GM19238 (cell line): ENCODE data around the gene FGL2.
"Not testable (repeated sequence)": the region's sequence is repeated elsewhere in the genome, so short reads cannot be mapped to it uniquely, and the experiment has no call there.

Experiments
- DNase-seq: peaks from one replicate; pipeline ENCODE4 v3.0.0; 2011; ENCODE audit warnings: low spot score; ENCODE audit not compliant: insufficient read length

FGL2 gene

DNA sequence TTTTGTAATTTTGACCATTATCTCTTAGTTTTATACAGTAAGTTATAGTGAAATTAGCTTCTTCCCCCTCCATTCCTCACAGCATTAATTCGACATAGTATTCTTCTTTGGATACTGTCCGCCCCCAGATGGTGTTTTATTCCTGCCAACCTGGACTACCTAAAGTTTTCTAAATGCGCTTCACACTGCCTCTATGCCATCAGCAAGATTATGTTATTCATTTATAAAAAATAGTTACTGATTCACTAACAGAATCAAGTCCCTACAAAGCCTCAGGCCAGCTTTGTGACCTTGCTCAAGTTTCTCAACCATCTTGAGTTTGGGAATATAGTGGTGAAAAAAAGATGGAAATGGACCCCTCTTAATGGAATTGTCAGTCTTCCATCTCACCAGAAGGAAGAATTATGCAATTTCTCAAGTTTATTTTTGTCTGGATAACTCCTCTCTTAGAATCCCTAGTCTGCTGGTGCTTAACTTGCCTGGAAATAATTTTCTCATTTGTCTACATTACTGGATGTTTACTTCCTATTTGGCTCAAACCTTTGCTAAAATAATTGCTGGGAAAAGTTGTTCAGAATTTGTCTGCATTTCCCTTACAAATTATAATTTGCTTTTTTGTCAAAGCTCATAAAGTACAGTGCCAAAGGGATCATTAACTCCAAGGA, 16.7 kb upstream of the FGL2 start:
- no peak for DNase-seq

DNA sequence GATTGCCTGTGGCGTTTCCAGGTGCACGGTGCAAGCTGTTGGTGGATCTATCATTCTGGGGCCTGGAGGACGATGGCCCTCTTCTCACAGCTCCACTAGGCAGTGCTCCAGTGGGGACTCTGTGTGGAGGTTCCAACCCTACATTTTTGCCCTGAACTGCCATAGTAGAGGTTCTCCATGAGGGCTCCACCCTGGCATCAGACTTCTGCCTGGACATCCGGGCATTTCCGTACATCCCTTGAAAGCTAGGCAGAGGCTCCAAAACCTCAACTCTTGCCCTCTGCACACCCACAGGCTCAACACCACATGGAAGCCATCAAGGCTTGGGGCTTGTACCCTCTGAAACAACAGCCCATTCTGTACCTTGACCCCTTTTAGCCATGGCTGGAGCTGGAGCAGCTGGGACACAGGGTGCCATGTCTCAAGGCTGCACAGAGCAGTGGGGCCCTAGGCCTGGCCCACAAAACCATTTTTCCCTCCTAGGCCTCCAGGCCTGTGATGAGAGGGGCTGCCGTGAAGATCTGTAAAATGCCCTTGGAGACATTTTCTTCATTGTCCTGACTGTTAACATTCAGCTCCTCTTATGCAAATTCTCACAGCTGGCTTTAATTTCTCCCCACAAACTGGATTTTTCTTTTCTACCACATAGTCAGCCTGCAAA, 10.0 kb upstream of the FGL2 start:
- DNase-seq, result no peak

DNA sequence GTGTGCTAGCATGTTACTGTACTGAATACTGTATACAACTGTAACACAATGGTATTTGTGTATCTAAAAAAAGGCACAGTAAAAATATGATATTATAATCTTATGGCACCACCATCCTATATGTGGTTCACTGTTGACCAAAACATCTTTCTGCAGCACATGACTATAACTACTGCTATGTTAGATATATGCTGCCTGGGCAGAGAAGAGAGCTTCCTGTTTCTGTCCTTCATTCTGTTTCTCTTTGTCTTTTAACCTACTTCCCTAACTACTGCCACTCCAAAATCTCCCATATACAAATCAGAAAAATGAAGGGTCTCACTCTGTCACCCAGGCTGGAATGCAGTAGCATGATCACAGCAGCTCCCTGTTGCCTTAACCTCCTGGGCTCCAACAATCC, 8.8 kb upstream of the FGL2 start:
- no peak for DNase-seq

DNA sequence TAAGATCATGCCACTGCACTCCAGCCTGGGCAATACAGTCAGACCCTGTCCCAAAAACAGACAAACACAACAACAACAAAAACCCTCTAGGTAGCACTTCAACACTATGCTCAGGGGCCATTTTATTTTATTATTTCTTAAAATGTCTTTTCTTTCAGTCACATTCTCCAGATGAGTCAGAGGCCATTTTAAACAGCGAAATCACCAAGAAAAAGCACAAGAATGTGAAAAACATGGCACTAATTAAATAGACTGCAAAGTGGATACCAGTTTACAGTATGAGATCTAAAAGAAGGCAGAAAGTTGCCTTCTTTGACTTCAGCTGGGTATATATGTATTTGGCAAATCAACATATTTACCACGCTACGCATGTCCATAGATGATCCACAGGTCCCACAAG, 6.1 kb upstream of the FGL2 start:
- no peak for DNase-seq

DNA sequence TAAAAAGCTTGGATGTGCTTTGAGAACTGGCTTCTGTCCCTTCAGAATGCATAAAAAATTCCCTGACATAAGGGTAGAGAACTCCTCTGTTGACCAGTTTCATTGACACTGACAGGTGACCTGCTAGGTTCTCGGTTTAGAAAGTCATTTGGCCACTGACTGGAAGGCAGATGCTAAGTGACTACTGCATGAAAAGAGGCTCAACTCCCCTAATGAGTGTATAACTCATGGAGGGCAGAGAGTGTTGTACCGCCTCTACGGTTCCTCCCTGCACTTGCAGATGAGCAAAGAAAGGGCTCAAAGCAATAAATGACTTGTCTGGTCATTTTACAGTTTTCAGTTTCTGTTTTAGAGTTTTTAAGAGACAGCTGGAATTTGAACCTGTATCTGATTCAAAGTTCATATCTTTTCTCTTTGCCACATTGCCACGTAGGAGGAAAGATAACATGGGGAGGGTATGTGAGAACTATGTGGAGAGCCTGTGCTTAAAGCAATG, 2.9 kb upstream of the FGL2 start:
- peak; percentile 37 for DNase-seq

DNA sequence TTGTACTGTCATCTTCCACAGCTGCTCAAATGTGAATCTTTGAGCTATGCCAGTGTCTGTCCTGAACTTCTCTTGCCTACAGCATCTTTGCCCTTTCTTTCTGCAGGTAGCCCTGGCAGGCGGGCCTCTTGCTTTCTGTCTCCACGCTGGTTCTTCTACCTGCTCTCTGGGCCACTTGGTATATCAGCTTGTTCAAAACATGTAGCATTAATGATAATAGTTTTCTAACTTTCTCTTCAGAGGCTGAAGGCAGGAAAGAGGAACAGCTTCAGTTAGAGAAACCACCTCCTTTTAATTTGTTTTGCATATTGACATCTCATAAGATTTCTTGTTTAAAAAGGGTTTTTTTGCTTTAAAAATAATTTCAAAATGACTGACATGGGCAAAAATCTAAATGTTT, 923 bp upstream of the FGL2 start:
- no peak for DNase-seq

DNA sequence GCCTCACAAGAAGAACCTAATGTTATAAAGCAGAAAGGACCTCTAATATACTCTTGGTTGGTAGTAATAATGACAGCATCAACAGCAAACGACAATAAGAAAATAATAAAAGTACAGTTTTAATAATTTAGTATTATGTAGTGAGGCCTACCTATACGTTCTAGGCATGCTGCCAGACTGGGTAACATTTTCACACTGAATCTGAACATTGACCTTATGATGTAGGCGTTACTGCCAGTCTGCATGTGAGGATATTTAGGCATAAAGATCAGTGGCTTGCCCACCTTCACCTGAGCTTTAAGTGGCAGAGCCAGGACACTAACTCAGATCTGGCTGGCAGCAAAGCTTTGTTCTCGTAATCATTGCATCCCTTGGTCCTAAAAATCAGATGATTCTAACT, 2.5 kb downstream of the FGL2 start:
- no peak for DNase-seq

DNA sequence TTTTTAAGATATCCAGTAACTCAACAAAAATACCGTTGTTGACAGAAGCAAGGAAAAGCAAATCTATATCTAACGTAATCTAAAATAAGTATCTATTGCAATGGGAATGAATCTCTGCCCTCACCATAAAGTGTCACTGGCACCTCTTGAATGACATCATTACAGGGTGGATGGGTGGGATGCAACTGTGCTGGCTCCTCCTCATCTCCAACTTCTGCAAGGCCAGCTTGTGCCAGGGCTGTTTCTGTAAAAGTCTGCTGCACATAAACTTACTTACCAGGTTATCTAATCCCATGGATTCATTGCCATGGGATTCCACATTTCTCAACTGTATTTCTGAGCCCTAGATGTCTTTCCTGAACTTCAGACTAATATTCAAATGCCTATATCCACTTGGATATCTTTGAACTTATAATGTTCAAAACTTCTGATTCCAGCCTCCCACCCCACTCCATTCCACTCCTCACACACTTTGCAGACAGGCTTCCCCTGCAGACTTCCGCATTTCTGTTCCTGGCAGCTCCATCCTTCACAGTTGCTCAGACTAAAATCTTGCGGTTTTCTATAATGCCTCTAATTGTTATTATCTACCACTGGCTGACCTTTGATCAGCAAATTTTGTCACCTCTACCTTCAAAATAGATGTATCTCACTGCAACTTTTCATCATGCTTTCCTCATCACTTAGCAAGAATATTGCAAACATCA, 10.7 kb downstream of the FGL2 start:
- DNase-seq, result no peak

DNA sequence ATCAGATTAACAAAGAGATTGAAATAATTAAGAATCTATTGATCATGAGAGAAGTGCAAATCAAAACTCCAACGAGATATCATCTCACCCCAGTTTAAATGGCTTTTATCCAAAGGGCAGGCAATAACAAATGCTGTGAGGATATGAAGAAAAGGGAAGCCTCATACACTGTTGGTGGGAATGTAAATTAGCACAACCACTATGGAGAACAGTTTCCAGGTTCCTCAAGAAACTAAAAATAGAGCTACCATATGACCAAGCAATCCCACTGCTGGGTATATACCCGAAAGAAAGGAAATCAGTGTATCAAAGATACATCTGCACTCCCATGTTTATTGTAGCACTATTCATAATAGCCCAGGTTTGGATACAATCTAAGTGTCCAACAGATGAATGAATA, 13.8 kb downstream of the FGL2 start:
- no peak for DNase-seq

DNA sequence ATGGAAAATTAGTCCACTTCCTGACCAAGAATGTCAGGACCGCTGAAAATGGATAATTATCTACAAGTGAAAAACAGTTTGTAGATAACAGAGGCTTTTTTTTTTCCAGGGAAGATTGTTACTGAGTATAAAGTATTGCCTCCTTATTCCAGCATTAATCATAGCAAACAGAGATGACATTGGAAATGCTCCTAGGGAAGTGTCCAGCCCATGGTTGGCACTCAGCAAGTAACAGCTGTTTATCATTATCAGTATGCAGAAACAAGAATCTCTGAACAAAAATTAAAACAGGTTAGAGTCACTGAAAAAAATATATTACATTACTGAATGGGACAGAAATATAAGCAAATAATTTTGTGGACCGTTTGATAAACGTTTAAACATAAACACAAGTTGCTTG, 14.6 kb downstream of the FGL2 start:
- no peak for DNase-seq

DNA sequence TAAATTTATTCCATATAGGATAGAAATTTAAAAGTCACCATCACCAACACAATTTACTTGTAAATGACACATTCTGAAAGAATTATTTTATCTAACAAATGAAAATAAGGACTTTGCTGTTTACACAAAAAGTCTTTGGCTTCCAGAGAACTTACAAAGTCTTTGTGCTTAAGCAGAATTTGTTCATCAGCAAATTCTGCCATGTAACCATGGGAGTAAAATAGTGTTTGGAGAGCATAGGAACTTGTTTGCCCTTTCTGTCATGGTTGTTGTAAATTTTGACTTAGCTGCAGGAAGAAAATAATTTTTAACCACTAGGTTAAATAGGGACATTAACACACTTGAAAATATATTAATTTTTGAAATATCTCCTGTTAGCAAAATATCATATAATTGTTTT, 15.2 kb downstream of the FGL2 start:
- DNase-seq, result no peak

DNA sequence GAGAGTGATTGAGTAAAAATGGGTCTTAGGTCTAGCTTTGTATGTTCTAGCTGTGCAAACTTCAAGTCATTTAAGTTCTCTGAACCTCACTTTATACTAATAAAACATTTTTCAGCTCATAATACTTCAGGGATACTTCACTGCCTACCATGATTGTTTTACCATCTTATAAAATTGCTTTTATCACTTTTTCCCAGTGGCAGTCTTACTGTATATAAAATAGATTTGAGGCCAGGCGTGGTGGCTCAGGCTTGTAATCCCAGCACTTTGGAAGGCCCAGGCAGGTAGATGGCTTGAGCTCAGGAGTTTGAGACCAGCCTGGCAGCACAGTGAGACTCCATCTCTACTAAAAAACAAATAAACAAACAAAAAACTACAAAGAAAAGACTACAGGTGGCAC, 17.4 kb downstream of the FGL2 start:
- DNase-seq, result no peak

DNA sequence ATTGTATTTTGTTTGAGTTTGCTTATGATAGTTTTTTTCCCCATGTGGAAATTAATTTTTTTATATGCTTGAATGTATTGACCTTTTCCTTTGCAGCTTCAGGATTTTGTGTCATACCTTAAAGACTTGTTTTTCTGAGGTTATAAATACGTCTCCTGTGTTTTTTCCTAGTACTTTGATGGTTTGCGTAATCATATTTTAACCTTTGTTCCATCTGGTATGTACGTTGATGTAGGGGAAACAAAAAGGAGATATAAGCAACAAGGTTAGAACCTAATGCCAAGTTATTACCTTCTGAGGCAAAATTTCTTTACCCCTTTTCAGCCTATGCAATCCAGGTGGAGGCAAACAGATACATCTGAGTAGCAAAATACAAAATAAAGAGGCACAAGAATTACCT, 17.9 kb downstream of the FGL2 start:
- no peak for DNase-seq

DNA sequence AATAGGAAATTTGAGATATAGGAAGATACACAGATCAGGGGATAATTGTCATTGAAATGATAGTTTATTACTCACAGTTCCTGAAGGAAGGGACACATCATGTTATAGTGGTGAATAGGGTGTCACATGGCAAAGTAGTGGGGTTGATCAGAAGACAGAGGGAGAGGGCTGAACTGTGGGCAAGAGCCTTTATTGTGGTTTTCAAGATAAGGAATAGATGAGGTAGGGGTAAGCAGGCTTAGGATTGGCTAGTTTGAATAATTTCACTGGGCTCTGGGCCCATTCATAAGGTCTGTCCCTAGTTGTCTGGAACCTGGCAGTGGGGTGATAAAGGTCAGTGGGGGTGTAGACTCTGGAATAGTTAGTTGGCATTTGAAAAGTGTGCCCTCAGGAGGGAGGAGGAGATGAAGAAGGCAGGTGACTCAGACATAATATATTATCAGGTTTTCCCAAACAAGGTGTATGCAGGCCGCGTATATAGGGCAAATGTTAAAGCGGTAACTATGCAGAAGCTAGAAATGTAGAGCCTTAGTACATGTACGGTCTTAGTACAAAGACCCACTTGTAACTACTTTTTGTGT, 18.5 kb downstream of the FGL2 start:
- no peak for DNase-seq

DNA sequence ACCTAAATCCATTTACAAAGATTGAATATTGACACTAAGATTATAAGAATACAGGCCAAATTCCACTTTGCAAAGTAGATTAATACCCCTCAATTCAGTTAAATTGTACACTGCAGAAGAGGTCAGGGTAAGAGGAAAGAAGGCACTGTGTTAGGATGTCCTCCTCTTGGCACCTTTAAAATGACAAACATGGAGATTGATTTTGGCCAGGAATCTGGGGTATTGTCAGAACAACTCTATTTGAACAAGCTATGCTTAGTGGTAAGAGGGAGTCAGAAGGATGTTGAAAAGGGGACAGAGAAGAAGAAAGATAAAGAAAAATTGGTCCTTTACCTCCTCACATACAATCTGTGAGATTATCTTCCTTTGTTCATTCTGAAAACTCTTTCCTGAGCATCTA, 21.6 kb downstream of the FGL2 start:
- DNase-seq, result not testable (repeated sequence)

DNA sequence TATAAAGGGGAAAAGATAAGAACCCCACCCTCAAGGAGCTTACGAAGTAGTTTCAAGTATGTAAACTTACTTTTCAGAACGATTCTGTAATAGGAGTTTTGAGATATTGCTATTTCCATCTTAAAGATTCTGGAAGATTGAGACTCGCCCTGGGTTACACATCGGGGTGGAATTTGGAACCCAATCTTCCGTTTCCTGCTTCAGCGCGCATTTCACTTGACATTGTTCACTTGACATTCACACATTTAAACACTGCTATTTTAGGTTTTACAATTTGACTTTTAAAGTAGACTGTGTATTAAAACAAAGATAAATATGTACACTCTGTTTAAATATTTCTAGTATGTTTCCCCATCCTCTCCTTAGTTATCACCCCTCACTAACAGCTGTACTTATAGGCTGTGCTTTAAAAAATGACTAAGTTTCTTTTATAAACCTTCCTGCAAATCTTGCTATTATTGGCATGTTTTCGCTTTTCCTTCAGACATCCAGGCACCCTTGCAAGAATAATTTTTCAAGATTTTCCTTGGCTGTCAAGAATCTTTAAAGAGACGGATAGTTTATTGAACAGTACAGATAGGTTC, 22.2 kb downstream of the FGL2 start:
- not testable (repeated sequence) for DNase-seq

DNA sequence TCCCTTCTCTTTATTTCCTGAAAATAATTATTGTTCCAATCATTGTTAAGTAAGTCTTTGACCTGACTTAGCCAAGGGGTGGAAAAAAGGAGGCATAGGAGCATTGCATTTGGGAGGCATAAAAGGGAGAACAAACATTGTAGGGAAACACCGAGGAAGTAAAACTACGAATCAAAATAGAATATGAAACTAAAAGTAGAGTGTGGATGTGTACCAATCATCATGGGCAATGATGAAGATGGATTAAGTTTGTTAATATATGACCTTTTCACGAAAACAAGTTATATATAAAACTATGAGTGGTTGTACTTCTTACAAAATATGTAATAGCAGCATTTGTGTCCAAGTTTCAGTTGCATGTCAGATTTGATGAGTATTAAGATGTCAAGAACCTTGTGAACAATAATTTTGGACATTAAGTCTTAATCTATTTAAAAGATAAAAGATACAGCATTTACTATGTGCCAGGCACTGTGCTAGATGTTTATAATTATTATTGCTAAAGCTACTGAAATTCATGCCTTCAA, 24.3 kb downstream of the FGL2 start:
- DNase-seq, result not testable (repeated sequence)

DNA sequence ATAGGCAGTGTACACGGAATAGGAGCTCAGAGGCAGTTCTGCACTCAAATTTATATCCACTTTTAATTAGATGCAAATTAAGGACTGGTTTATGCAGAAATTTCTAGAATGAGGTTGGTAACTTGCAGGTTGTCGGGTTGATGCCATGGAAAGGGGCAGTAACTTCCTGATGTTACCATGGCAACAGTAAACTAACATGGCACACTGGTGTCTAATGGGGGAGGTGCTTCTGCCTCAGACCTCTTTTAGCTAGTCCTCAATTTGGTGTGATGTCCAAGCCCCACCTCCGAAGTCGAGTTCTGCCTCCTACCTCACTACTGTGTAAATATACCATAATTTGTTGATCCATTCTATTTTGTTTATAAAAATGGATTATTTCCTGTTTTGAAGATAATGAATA, 25.2 kb downstream of the FGL2 start:
- DNase-seq, result not testable (repeated sequence)

DNA sequence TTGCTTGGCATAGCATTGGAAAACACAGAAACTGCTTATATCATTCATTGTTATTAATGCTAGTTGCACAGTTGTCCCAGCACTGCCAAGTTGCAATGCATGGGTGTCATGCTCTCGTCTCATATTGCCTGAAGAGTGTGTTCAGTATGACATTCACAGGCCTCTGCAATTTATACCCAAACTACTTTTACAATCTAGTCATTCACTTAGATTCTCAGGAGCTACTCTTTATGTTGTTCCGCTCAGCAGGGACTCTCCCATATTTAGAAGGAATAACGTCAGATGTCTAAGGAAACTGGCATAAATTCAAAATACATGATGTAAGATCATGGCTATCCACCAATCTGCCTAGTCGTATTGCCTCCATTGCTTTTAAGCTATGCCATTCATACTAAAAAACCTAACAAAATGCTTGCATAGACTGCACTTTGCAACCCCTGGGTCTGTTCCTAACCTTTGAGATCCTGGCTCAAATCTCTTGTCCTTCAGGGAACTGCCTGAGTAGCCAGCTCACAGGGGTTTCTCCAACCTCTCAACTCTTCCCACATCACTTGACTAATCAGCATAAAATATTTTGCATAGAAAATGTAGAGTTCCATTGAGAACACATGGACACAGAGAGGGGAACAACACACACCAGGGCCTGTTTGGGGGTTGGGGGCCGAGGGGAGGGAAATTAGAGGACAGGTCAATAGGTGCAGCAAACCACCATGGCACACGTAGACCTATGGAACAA, 27.0 kb downstream of the FGL2 start:
- DNase-seq, result not testable (repeated sequence)

DNA sequence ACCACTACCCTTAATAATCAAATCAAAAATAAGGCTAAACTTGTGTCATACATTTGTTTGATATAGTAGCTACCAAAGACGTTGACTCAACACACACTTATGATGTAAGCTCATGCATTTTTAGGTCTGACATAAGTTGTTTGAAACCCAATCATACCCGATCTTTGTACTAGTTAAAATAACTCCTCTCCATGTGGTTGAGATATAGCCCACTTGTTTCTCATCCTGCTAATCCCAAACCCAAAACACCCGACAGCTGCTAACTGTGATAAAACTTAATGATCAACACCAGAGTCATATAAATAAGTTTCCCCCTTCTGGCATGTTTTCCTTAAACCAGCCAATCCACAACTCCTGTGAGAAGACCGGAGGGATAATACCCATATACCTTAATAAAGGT, 28.5 kb downstream of the FGL2 start:
- not testable (repeated sequence) for DNase-seq

DNA sequence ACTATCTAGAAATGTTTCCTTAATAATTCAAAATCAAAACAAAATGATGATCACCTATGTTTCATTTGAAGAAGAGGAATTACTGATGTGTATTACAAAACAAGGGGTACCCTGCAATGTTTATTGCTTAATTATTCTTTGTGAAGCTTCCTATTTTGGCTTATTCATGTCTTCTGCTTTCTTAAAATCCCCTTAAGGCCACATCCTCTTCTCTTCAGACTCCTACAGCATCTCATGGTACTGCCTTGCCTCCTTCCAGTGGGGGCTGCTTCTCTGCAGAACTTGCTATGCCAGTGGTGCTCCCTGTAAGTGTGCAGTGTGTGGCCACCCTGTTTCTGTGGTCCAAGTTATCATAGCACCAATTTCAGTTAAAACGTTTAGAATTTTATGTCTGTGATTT, 42.2 kb downstream of the FGL2 start:
- no peak for DNase-seq
